Measurements from ENCODE around the gene CCDC116.

Gene CCDC116

GRCh38 chr22:21661991-21662390 is 29.4 kb downstream of the CCDC116 start:
- no peak for DNase-seq
- no peaks in the 10 kb centered on the region; the same call in 1 of the 2 replicates for H3K36me3 ChIP-seq
- TF ChIP-seq, protein P1, sequence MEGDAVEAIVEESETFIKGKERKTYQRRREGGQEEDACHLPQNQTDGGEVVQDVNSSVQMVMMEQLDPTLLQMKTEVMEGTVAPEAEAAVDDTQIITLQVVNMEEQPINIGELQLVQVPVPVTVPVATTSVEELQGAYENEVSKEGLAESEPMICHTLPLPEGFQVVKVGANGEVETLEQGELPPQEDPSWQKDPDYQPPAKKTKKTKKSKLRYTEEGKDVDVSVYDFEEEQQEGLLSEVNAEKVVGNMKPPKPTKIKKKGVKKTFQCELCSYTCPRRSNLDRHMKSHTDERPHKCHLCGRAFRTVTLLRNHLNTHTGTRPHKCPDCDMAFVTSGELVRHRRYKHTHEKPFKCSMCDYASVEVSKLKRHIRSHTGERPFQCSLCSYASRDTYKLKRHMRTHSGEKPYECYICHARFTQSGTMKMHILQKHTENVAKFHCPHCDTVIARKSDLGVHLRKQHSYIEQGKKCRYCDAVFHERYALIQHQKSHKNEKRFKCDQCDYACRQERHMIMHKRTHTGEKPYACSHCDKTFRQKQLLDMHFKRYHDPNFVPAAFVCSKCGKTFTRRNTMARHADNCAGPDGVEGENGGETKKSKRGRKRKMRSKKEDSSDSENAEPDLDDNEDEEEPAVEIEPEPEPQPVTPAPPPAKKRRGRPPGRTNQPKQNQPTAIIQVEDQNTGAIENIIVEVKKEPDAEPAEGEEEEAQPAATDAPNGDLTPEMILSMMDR (IDR thresholded peaks at IDR 0.05; ENCODE audit: low read depth, low read length), result no peak
- no peaks in the 10 kb centered on the region for H3K9me3 ChIP-seq (ENCODE audit: severe bottlenecking)
- H3K27me3 ChIP-seq (ENCODE audit: insufficient read depth, low read depth, severe bottlenecking), result no peaks in the 10 kb centered on the region
- no peak overlapping the region for H3K27ac ChIP-seq
- H3K4me3 ChIP-seq (ENCODE audit: low read depth, low read length), result no peak overlapping the region

GRCh38 chr22:21663738-21664137 is 31.2 kb downstream of the CCDC116 start:
- H3K27ac ChIP-seq, result no peak overlapping the region
- no peak overlapping the region for H3K4me3 ChIP-seq (ENCODE audit: low read depth, low read length)
- peaks cover 3% of the 10 kb centered on the region; the same call in 1 of the 2 replicates for H3K36me3 ChIP-seq
- TF ChIP-seq, protein P1 (IDR thresholded peaks at IDR 0.05; ENCODE audit: low read depth, low read length), result no peak
- no peak for DNase-seq
- H3K9me3 ChIP-seq (ENCODE audit: severe bottlenecking), result no peaks in the 10 kb centered on the region
- no peaks in the 10 kb centered on the region for H3K27me3 ChIP-seq (ENCODE audit: insufficient read depth, low read depth, severe bottlenecking)

- peaks cover 6% of the 10 kb centered on the region; the same call in 1 of the 2 replicates for H3K36me3 ChIP-seq
- DNase-seq, result no peak
- H3K27ac ChIP-seq, result peak overlapping the region; percentile 70
- peak overlapping the region; percentile 96 for H3K4me3 ChIP-seq (ENCODE audit: low read depth, low read length)
- no peaks in the 10 kb centered on the region for H3K27me3 ChIP-seq (ENCODE audit: insufficient read depth, low read depth, severe bottlenecking)
- TF ChIP-seq, protein P1 (IDR thresholded peaks at IDR 0.05; ENCODE audit: low read depth, low read length), result no peak
- no peaks in the 10 kb centered on the region for H3K9me3 ChIP-seq (ENCODE audit: severe bottlenecking)
These were observed 32.7 kb downstream of the CCDC116 start for GRCh38 chr22:21665047-21665851.

GRCh38 chr22:21666786-21667185 is 34.2 kb downstream of the CCDC116 start:
- TF ChIP-seq, protein P1 (IDR thresholded peaks at IDR 0.05; ENCODE audit: low read depth, low read length), result no peak
- no peak for DNase-seq
- H3K27me3 ChIP-seq (ENCODE audit: insufficient read depth, low read depth, severe bottlenecking), result no peaks in the 10 kb centered on the region
- peak overlapping the region; percentile 70 for H3K27ac ChIP-seq
- peak overlapping the region; percentile 96 for H3K4me3 ChIP-seq (ENCODE audit: low read depth, low read length)
- H3K36me3 ChIP-seq, result peaks cover 21% of the 10 kb centered on the region
- no peaks in the 10 kb centered on the region for H3K9me3 ChIP-seq (ENCODE audit: severe bottlenecking)

DNA sequence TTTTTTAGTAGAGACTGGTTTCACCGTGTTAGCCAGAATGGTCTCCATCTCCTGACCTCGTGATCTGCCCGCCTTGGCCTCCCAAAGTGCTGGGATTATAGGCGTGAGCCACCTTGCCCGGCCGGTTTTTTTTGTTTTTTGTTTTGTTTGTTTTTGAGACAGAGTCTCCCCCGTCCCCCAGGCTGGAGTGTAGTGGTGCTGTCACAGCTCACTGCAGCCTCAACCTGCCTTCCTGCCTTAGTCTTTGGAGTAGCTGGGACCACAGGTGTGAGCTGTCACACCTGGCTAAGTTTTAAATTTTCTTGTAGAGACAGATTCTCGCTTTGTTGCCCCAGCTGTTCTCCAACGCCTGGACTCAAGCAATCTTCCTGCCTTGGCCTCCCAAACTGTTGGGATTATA is 36.5 kb downstream of the CCDC116 start:
- H3K27me3 ChIP-seq (ENCODE audit: insufficient read depth, low read depth, severe bottlenecking), result no peaks in the 10 kb centered on the region
- DNase-seq, result no peak
- H3K4me3 ChIP-seq (ENCODE audit: low read depth, low read length), result no peak overlapping the region
- TF ChIP-seq, protein P1 (IDR thresholded peaks at IDR 0.05; ENCODE audit: low read depth, low read length), result no peak
- H3K27ac ChIP-seq, result no peak overlapping the region
- H3K36me3 ChIP-seq, result peaks cover 25% of the 10 kb centered on the region
- H3K9me3 ChIP-seq (ENCODE audit: severe bottlenecking), result no peaks in the 10 kb centered on the region

Measured in WERI-Rb-1 (cell line).